Neural crest cell (in vitro differentiated cells): ENCODE results near the gene TSSC4. TPM values are rescaled to one million over a fixed set of nuclear protein-coding genes. Genes with fewer than 3 reads are reported as not detected.

Source experiments
- DNase-seq: peaks from one replicate; pipeline ENCODE4 v3.0.0; 2021; ENCODE audit warnings: low read depth, mixed read lengths, low spot score
- H3K27ac Mint-ChIP-seq: one replicate; pipeline ENCODE4 v1.8.0; 2021; ENCODE audit warnings: mild to moderate bottlenecking, mixed read lengths; ENCODE audit not compliant: unreplicated experiment
- H3K27me3 Mint-ChIP-seq: 2 replicates; pipeline ENCODE4 v1.8.0; 2021; ENCODE audit warnings: low read depth, mild to moderate bottlenecking, mixed read lengths
- H3K36me3 Mint-ChIP-seq: 2 replicates; pipeline ENCODE4 v1.8.0; 2021; ENCODE audit warnings: low read depth, mild to moderate bottlenecking, mixed read lengths
- H3K4me1 Mint-ChIP-seq: 2 replicates; pipeline ENCODE4 v1.8.0; 2021; ENCODE audit warnings: mixed read lengths
- H3K4me3 Mint-ChIP-seq: one replicate; pipeline ENCODE4 v1.8.0; 2021; ENCODE audit warnings: mild to moderate bottlenecking, mixed read lengths
- H3K9me3 Mint-ChIP-seq: 2 replicates; pipeline ENCODE4 v1.8.0; 2021; ENCODE audit warnings: mixed read lengths
- CTCF ChIP-seq: fragments of 200-600 bp; sonication (generic); conservative IDR thresholded peaks from 2 replicates; pipeline ENCODE4 v1.5.0; 2021; ENCODE audit warnings: antibody characterized with exemption, mild to moderate bottlenecking
- total RNA-seq: library from RNA; stranded (reverse); gene quantifications from 2 replicates; pipeline ENCODE4 v1.2.1, GENCODE V29; 2021

The TSSC4 gene
- total RNA-seq, 1 donor from 2014 or later: 60.1 TPM

DNA sequence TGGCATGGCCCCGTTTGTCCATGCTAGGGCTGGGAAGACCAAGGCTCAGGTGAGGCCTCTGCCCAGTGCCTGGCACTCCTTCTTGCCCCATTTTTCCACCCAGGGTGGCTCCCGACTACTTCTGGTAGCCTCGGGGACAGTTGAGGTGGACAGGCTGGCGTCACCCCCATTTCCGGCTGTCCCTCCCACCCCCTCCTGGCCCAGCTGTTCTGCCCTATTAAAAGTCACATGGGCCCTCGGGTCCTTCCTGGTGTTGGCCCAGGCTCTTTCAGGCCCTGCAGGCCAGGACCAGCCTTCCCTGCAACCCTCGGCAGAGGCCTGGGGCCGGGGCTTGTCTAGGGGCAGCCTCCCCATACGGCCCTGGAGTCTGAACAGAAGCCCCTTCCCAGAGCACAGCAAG, 14.0 kb upstream of the TSSC4 start:
- no peaks in the 10 kb centered on the region for H3K27me3 Mint-ChIP-seq
- H3K4me1 Mint-ChIP-seq: peaks cover 11% of the 10 kb centered on the region
- no peaks in the 10 kb centered on the region for H3K9me3 Mint-ChIP-seq
- DNase-seq: no peak
- TF ChIP-seq CTCF: no peak
- H3K36me3 Mint-ChIP-seq: no peaks in the 10 kb centered on the region
- H3K27ac Mint-ChIP-seq: no peak overlapping the region
- no peak overlapping the region for H3K4me3 Mint-ChIP-seq

DNA sequence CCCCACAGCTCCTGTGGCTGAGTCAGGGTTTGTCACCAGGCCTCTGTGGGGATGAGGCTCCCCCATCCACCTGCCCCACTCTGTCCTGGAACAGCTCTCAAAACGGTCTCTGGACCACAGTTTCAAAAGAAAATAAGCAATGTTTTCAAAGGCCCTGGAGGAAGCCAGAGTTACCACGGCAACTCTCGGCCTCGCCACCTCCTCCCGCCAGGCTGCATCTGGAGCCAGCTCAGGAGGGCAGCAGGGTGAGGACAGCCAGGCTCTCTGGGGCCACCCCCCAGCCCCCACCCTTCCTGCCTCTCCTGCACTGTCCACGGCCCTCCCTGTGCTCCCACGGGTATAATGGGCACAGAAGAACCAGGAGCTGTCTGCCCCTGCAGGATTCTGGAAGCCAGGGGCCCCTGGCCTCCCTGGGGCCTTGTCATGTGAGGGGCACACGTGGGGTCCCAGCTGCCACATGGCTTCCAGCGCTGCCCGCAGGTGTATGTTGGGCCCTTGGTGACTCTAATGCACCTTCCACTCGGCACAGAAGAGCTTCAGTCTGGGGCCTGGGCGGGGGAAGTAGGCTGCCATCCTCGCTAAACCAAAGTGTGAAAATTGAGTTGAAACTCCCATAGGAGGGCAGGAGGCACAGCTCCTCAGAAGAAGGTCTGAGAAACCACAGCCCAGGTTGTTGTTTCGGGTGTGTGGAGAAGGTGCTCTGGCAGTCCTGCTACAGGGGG, 13.1 kb upstream of the TSSC4 start:
- Mint-ChIP-seq H3K27me3 (no peaks in the 10 kb centered on the region), H3K36me3 (no peaks in the 10 kb centered on the region), H3K9me3 (no peaks in the 10 kb centered on the region), H3K4me1 (peaks cover 11% of the 10 kb centered on the region), H3K27ac (no peak overlapping the region), H3K4me3 (no peak overlapping the region)
- TF ChIP-seq CTCF: no peak
- DNase-seq: no peak

- Mint-ChIP-seq H3K36me3 (no peaks in the 10 kb centered on the region), H3K27me3 (no peaks in the 10 kb centered on the region), H3K9me3 (no peaks in the 10 kb centered on the region), H3K27ac (no peak overlapping the region), H3K4me1 (peaks cover 11% of the 10 kb centered on the region), H3K4me3 (no peak overlapping the region)
- TF ChIP-seq CTCF: no peak
- no peak for DNase-seq
Observed at GRCh38 chr11:2388431-2389376, 11.8 kb upstream of the TSSC4 start.

DNA sequence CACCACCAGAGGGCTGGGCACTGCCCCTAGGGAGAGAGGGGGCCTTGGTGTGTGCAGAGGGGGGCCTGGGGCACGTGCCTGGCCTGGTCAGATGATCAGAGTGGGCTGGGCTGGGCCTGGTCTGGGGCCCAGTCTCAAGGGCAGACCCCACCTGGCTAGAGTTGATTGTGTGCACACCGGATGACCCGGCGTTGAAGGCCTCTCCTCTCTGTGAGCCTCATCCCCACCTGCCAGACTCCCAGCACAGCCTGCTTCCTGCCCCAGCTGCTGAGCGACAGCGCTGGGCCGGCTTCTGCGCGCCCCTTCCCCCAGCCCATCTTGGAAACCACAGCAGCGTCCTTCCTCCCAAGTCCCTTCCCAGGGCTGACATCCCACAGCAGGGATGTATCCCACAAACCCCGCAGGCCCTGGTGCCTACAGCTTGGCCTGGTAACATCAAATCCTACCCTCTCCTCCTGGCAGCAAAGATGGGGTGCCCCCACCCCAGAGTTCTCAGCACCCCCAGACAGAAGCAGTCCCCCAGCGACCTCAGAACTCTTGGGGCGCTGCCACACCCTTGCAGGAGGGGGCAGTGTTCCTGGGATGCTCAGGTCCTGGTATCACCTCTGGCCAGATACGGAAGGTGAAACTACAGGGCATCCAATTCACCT, 11.0 kb upstream of the TSSC4 start:
- no peaks in the 10 kb centered on the region for H3K27me3 Mint-ChIP-seq
- DNase-seq: no peak
- no peaks in the 10 kb centered on the region for H3K36me3 Mint-ChIP-seq
- H3K9me3 Mint-ChIP-seq: no peaks in the 10 kb centered on the region
- no peak overlapping the region for H3K27ac Mint-ChIP-seq
- H3K4me3 Mint-ChIP-seq: no peak overlapping the region
- TF ChIP-seq CTCF: peak; percentile 23
- H3K4me1 Mint-ChIP-seq: peaks cover 11% of the 10 kb centered on the region

DNA sequence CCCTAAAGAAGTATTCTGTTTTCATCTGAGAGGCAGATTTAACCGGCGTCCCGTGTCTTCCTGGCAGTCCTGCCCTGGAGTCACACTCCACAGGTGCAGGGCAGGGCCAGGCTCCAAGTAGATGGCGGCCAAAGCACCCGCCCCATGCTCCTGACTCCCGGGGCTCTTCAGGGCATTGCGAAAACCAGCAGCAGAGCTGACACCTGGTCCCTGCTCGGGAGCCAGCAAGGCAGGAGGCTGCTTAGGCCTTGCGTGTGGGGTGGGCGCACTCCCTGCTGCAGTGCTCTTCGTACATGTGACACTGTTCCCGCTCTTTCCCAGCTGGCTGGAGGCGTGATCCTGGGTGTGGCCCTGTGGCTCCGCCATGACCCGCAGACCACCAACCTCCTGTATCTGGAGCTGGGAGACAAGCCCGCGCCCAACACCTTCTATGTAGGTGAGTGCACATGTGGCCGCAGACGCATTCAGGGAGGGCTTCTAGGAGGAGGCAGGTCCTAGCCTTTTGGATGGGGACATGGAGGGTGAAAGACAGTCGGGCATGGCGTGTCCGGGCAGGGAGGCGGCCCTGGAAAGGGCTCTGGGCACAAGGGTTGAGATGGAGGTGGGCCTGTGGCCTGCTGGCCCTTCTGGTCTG, 10.3 kb upstream of the TSSC4 start:
- H3K9me3 Mint-ChIP-seq: no peaks in the 10 kb centered on the region
- DNase-seq: no peak
- H3K27me3 Mint-ChIP-seq: no peaks in the 10 kb centered on the region
- peak overlapping the region; percentile 56 for H3K4me3 Mint-ChIP-seq
- no peak for TF ChIP-seq CTCF
- peaks cover 11% of the 10 kb centered on the region for H3K4me1 Mint-ChIP-seq
- H3K27ac Mint-ChIP-seq: peak overlapping the region; percentile 75
- no peaks in the 10 kb centered on the region for H3K36me3 Mint-ChIP-seq
